T-helper 1 cell treated with Interleukin-12 subunit alpha and Interleukin-12 subunit beta and Interleukin-4 antibody, amounts not matched to agents 30 ng/mL and 1 ng/mL, for 36 hours (primary cell): ENCODE data around the gene NKX3-2. TPM values are rescaled to one million over a fixed set of nuclear protein-coding genes. Genes with fewer than 3 reads are reported as not detected.

Experiments used
- intact Hi-C: fragments of 100-400 bp; cut with micrococcal nuclease; formaldehyde crosslinking; loops from one replicate; pipeline ENCODE4 v1.15.1; 2024
- total RNA-seq: library from RNA; stranded (reverse); gene quantifications from 2 replicates; pipeline ENCODE4 v1.2.3, GENCODE V29; 2022

The NKX3-2 gene
- total RNA-seq, 1 donor from 2014 or later = not detected

- intact Hi-C loops = no loop called here
Observed at GRCh38 chr4:13534344-13535063, 9.8 kb downstream of the NKX3-2 start.

DNA sequence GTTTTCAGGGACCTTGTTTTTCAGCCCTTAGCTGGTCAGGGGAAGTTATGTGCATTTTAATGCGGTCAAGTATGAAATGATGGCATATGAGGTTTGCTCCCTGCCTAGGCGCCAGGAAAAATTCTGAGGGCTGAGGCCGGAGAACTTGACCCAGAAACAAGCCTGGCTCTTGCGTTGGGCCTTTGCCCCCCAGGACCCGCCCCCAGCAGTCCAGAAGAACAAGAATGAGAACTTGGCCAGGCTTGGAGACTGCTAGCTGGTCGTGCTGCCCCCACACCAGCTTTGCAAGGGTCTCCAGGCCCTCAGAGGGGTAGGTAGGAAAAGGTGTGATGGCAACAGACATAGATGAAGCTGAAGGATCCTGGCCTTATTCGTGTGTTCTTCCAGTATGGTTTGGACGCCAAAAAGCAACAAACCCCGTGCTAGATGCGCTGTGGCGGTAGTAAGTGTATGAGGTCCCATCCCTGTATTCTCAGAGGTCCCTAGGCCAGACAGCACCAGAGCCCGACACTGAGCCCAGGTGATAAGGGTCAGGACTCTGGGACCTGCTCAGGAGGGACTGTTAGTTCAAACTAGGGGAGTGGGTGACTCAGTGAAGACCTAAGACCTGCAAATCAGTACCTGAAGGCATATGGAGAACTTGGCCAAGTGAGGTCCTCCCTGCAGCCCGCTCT is 10.5 kb downstream of the NKX3-2 start:
- intact Hi-C loops = no loop called here

DNA sequence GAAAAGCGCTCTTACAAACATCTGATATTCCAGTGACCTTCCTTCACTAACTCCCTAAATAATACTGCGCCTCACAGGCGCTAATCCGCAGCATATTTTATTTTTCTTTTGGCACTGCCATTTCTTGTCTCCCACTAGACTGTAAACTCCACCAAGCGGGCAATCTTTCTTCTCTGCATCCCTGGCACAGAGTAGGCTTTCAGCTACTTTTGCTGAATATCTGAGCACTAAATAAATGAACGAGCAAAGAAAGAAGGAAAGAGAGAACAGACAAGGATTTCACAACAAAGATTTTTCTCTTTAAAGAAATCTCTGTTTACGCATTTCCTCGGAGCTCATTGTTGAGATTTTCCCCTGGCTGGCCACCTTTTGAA is 12.7 kb downstream of the NKX3-2 start:
- intact Hi-C loops = no loop called here

DNA sequence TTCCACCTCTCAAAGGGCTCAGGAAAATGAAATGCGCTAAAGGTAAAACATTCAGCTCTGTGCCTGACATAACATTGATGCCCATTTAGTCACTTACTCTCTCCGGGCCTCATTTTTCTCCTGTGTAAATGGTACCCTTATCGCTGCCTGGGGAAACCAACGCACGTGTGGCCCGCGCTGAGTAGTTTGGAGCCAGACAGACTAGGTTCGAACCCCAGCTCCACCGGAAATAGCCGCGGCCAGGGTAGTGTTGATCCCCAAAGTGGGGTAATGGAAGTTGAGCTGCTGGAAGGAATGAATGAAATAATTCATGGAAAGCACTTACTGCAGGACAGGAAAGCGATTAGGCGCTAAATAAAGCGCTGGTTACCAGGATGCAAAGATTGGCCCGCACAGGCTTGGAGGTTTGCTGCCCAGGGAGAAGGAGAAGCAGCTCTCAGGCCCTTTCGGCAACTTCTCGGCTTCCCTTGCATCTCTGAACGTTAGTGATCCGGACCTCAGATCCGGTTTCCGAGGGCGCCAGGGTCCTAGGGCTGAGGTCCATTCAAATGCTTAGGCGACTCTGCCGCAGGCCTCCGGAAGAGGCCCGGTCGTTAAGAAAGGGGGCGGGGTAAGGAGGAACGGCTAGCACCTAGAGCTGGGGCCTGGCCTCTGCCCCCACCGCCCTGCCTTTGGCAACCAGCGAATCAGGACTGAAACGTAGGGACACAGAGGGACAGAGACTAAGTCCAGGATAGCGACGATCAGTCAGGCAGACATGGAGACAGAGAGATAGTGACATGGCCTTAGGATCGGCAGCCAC is 13.3 kb downstream of the NKX3-2 start:
- intact Hi-C loops = no loop called here

- intact Hi-C loops = loop anchor here (2.0 kb wide), 1 partner anchor 17 kb away; no protein-coding TSS in a partner anchor
Observed at GRCh38 chr4:13529128-13529919, 15.0 kb downstream of the NKX3-2 start.

- intact Hi-C loops = loop anchor here (1.0 to 2.0 kb wide), 2 partner anchors 11 to 18 kb away; no protein-coding TSS in a partner anchor
Observed at GRCh38 chr4:13528821-13529127, 15.5 kb downstream of the NKX3-2 start.

DNA sequence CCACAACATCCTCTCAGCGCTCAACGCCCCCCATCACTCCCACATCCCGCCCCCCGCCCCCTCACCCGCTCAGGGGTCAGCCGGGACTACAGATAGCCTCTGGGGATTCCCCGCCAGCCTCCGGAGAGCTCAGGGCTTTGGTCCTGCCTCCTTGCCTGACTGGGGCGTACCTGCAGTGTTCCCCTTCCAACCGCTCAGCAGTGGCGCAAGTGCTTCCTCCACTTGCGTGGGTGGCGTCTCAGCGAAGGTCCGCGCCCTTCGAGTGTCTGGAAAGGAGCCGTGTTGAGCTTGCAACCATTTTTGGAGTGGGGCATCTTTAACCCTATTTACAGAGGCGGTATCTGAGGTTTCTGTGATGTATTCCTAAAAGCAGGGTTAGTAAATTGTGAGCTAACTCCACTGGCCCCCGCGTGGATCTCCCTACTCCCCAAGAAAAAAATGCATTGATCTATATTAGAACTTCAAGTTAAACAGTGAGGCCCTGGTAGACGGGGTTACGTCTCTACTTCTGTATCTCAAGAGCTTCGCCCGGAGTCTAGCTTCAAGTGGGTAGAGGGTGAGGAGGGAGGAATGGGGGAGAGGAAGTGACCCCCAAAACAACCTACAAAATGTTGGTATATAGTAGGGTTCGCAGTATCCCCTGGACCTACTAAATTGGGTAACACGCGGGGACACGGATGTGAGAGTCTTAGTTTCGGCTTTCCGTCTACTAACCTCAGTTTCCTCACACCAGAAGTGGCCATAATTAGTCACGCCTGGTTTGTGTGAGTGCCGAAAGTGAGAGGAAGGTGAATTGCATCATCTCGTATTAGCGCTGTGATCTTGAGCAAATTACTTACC is 16.1 kb downstream of the NKX3-2 start:
- intact Hi-C loops = loop anchor here (1.0 to 2.0 kb wide), 2 partner anchors 11 to 19 kb away; no protein-coding TSS in a partner anchor

- intact Hi-C loops = no loop called here
Observed at GRCh38 chr4:13527192-13527980, 16.9 kb downstream of the NKX3-2 start.

DNA sequence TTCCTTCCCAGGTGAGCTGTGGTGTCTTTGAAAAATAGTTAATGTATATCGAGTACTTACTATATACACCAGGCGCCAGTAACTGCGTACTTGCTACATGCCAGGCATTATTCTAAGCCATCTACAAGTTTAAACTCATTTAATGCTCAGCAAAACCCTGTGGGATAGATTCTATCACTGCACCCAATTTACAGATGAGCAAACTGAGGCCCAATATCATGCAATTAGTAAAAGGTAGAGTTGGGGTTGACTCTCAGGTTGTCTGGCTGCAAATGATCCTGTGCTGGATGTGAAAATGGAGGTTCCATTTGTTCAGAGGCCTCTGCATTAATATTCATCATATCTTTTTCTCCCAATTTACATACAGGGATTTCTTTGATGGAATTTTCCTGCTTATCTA is 17.6 kb downstream of the NKX3-2 start:
- intact Hi-C loops = no loop called here

GRCh38 chr4:13525606-13526281 is 18.6 kb downstream of the NKX3-2 start:
- intact Hi-C loops = no loop called here

- intact Hi-C loops = no loop called here
Observed at GRCh38 chr4:13524504-13525243, 19.6 kb downstream of the NKX3-2 start.

DNA sequence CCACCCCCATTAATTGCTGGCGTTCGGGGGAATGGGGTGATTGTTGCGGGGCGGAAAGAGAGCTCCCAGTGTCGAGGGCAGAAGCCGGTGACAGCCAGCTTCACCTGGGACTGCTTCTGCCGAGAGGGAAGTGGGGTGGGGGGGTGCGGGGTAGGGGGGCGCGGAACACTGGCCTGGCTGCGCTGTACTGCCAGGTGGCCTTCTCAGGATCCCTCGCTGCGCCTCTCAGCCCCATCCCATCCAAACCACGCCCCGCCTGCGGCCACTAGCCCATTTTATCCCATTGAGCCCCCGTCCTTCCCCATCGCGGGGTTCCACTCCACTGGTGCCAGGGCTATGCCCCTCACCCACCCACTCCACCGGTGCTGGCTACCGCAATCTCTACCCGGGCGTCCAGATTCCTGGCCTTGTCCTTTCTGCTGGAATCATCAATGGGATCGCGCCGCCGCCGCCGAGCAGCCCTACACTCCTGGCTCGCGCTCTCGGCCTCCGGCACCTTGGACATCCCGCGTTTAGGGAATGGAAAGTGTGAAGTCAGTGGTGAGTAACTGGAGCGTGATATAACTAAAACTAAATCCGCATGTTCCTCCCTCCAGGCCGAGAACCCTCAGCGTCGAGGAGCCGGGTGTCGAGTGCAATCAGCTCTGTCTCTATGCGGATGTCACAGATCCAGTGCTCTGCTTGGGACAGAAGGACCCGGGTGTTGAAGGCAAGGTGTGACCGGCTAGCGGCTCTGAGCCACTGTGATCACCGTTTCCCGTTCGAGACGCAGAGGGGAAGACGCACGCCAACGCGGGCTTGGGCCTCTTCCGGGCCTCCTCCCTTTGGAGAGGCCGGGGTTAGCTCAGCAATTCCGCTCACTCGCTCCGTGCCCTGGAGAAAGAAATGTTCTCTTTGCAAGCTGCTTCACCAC is 20.5 kb downstream of the NKX3-2 start:
- intact Hi-C loops = no loop called here

- intact Hi-C loops = no loop called here
Observed at GRCh38 chr4:13523105-13523477, 21.2 kb downstream of the NKX3-2 start.

- intact Hi-C loops = no loop called here
Observed at GRCh38 chr4:13522282-13523104, 21.8 kb downstream of the NKX3-2 start.

DNA sequence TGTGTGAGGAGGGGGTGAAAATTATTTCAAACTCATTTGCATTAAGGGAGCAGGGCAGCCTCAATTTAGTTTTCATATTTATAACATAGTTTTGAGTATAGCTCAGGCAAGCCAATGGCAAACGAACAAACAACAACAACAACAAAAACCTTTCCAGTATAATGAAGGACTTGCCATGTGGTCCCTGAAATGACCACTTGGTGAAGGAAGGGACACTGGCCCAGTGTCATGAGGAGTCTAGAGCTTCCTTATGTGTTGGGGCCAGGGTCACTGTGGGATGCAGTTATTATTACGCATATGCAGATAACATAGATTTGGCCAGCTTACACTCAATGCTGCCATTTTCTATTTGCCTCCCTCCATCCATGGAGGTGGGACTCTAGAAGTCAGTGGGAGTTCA is 23.3 kb downstream of the NKX3-2 start:
- intact Hi-C loops = no loop called here

DNA sequence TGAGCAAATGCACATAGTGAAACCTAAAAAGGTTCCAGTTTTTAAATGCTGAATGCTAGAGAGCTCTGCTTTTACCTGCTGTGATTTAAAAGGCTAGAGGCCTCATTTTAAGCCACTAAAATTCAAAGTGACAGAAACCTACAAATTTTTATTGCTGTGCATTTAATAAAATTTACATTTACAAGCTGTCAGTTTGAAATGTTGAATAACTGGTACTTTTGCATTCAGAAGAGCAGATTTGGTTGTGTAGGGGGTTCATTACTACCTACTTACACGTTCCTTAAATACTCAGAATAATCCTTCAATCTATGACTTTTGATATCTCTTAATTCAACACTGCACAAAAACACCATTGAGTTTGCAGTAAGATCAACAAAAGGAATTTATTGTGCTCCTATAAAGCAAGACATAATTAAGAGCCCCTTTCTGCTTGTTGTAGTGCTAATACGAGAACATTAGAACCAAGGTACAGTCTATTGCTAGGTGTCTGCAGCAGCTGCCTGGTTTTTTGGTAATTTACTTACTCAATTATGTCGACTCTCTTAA is 27.9 kb downstream of the NKX3-2 start:
- intact Hi-C loops = no loop called here
